HCT116 (cell line): ENCODE data around the gene WDPCP. TPM values are rescaled to one million over a fixed set of nuclear protein-coding genes. Genes with fewer than 3 reads are reported as not detected.

Source experiments
- ATAC-seq: fragments of 200-7000 bp; cut with Tn5 transposase; 2 replicates; pipeline ENCODE4 v1.9.1; 2020; ENCODE audit warnings: mild to moderate bottlenecking, moderate library complexity
- BruUV-seq: library from RNA; stranded (reverse); fragments of 400-500 nt; replicated peaks from 2 replicates; lab custom pipeline; 2021; lab: Mats Ljungman, UMichigan
- CTCF ChIA-PET: fragments of 300-600 bp; sonication (Branson Sonifier 250); formaldehyde crosslinking; loops from one replicate; lab custom pipeline; 2021; ENCODE audit warnings: antibody characterized with exemption; lab: Charles Lee
- POLR2A ChIA-PET: fragments of 300-600, 350-600 bp; sonication (Branson Sonifier 250); formaldehyde crosslinking; loops from one replicate; lab custom pipeline; 2021; ENCODE audit warnings: antibody characterized with exemption; lab: Charles Lee
- RAD21 ChIA-PET, 2 experiments: fragments of 300-600 bp; sonication (Branson Sonifier 250); formaldehyde crosslinking; loops; one replicate each; lab custom pipeline; 2023; ENCODE audit warnings: low total read pairs in 2 of 2; ENCODE audit not compliant: uncharacterized antibody in 2 of 2, unreplicated experiment in 2 of 2, low non-redundant PET in 1 of 2; lab: Charles Lee
- DNase-seq: peaks from one replicate; pipeline ENCODE4 v3.0.0-alpha.2; 2010; ENCODE audit warnings: low read depth, low spot score
- H2AFZ ChIP-seq: fragments of 200-600 bp; shearing (Covaris generic), sonication (generic); 2 replicates; pipeline ENCODE4 v1.6.1; 2017; ENCODE audit warnings: low read depth, mixed run types, mixed read lengths, antibody characterized with exemption, low read length; ENCODE audit not compliant: poor library complexity, severe bottlenecking
- H3K27ac ChIP-seq: 2 replicates; pipeline ENCODE4 v1.5.1; 2012; ENCODE audit warnings: low read depth, low read length
- H3K27me3 ChIP-seq: fragments of 200-600 bp; sonication (generic); 2 replicates; pipeline ENCODE4 v1.6.1; 2016; ENCODE audit warnings: mixed run types, low read length, mixed read lengths; ENCODE audit not compliant: insufficient read depth
- H3K36me3 ChIP-seq, 2 experiments: fragments of 200-500 bp in 1 of 2; fragments of 200-600 bp in 1 of 2; sonication (Bioruptor generic) in 1 of 2; sonication (generic) in 1 of 2; 2 replicates each; pipeline versions ENCODE4 v1.5.1 to v1.6.1; 2014 to 2016; ENCODE audit warnings: low read length in 2 of 2, inconsistent platforms in 1 of 2, mixed read lengths in 1 of 2, mixed run types in 1 of 2; ENCODE audit not compliant: insufficient read depth in 2 of 2, control insufficient read depth in 1 of 2
- H3K4me1 ChIP-seq, 2 experiments: fragments of 200-600 bp in 1 of 2; sonication (generic) in 1 of 2; 2 replicates each; pipeline versions ENCODE4 v1.5.1 to v1.6.1; 2012 to 2017; ENCODE audit warnings: low read length in 2 of 2, inconsistent platforms in 1 of 2, mild to moderate bottlenecking in 1 of 2, mixed read lengths in 1 of 2, mixed run types in 1 of 2, moderate library complexity in 1 of 2; ENCODE audit not compliant: insufficient read depth in 2 of 2, control insufficient read depth in 1 of 2
- H3K4me2 ChIP-seq: fragments of 200-600 bp; sonication (generic); 2 replicates; pipeline ENCODE4 v1.6.1; 2017; ENCODE audit warnings: mixed run types, low read length, mixed read lengths
- H3K4me3 ChIP-seq, 2 experiments: fragments of 200-600 bp in 1 of 2; sonication (generic) in 1 of 2; replicated peaks in 1 of 2; 2 replicates each; pipeline ENCODE4 v1.5.1; 2011 to 2016; ENCODE audit warnings: low read length in 2 of 2, control low read depth in 1 of 2, low read depth in 1 of 2, mild to moderate bottlenecking in 1 of 2, mixed read lengths in 1 of 2, mixed run types in 1 of 2
- H3K79me2 ChIP-seq: fragments of 200-600 bp; sonication (generic); 2 replicates; pipeline ENCODE4 v1.6.1; 2017; ENCODE audit warnings: mild to moderate bottlenecking, mixed run types, low read length, moderate library complexity, mixed read lengths; ENCODE audit not compliant: insufficient read depth
- H3K9ac ChIP-seq: fragments of 200-600 bp; sonication (generic); 2 replicates; pipeline ENCODE4 v1.6.1; 2016; ENCODE audit warnings: low read length, mixed read lengths
- H3K9me2 ChIP-seq: fragments of 200-600 bp; sonication (generic), shearing (Covaris generic); 2 replicates; pipeline ENCODE4 v1.6.1; 2017; ENCODE audit warnings: mixed run types, mild to moderate bottlenecking, moderate library complexity; ENCODE audit not compliant: insufficient read depth
- H3K9me3 ChIP-seq, 2 experiments: fragments of 200-500 bp in 1 of 2; fragments of 200-600 bp in 1 of 2; sonication (Bioruptor generic) in 1 of 2; sonication (generic) in 1 of 2; 2 replicates each; pipeline ENCODE4 v1.6.1; 2014 to 2017; ENCODE audit warnings: low read length in 2 of 2, mixed read lengths in 2 of 2, inconsistent platforms in 1 of 2, low read depth in 1 of 2, mild to moderate bottlenecking in 1 of 2, mixed run types in 1 of 2, moderate library complexity in 1 of 2; ENCODE audit not compliant: control insufficient read depth in 1 of 2, insufficient read depth in 1 of 2
- H4K20me1 ChIP-seq: fragments of 200-600 bp; sonication (generic), shearing (Covaris generic); 2 replicates; pipeline ENCODE4 v1.6.1; 2017; ENCODE audit warnings: mixed run types, mild to moderate bottlenecking, moderate library complexity; ENCODE audit not compliant: insufficient read depth
- CEBPB ChIP-seq: IDR thresholded peaks from 2 replicates; pipeline ENCODE4 v1.6.1; 2012; ENCODE audit warnings: low read depth
- EGR1 ChIP-seq: IDR thresholded peaks from 2 replicates; pipeline ENCODE4 v1.6.1; 2012; ENCODE audit warnings: low read depth
- EZH2phosphoT487 ChIP-seq: fragments of 200-600 bp; IDR thresholded peaks from 2 replicates; pipeline ENCODE4 v1.6.1; 2018; ENCODE audit warnings: antibody characterized with exemption, borderline replicate concordance
- RAD21 ChIP-seq: IDR thresholded peaks from 2 replicates; pipeline ENCODE4 v1.6.1; 2012; ENCODE audit warnings: low read depth, mild to moderate bottlenecking
- SIN3A ChIP-seq: IDR thresholded peaks from 2 replicates; pipeline ENCODE4 v1.6.1; 2012; ENCODE audit warnings: low read depth
- SP1 ChIP-seq: IDR thresholded peaks from 2 replicates; pipeline ENCODE4 v1.6.1; 2012; ENCODE audit warnings: low read depth
- TCF7L2 ChIP-seq: IDR thresholded peaks from 2 replicates; pipeline ENCODE4 v1.7.0; 2011; ENCODE audit warnings: borderline replicate concordance, inconsistent platforms; ENCODE audit not compliant: insufficient read depth, insufficient read length; ENCODE audit errors: extremely low read depth
- YY1 ChIP-seq: IDR thresholded peaks from 2 replicates; pipeline ENCODE4 v1.6.1; 2011; ENCODE audit warnings: low read length, low read depth, moderate library complexity, mild to moderate bottlenecking; ENCODE audit not compliant: insufficient replicate concordance; ENCODE audit errors: extremely low read depth
- intact Hi-C: fragments of 100-400 bp; cut with micrococcal nuclease; formaldehyde crosslinking; loops from 2 replicates; pipeline ENCODE4 v1.10.0; 2022
- total RNA-seq: library from RNA; stranded (reverse); gene quantifications from one replicate; pipeline ENCODE4 v1.2.1, GENCODE V29; 2021; ENCODE audit not compliant: unreplicated experiment
- TF ChIP-seq, protein P1 (sequence below): IDR thresholded peaks from 2 replicates; pipeline ENCODE4 v1.6.1; 2012
- TF ChIP-seq, protein P2 (sequence below): IDR thresholded peaks from 2 replicates; pipeline ENCODE4 v1.6.1; 2012; ENCODE audit warnings: low read depth

WDPCP gene
- total RNA-seq, 1 experiment from 2014 or later: 4.1 TPM

GRCh38 chr2:63283273-63283672 is 305.0 kb downstream of the WDPCP start (continued):
- TF ChIP-seq EZH2phosphoT487 (no peak), SP1 (no peak), YY1 (no peak), SIN3A (no peak)
- TF ChIP-seq, protein P1, sequence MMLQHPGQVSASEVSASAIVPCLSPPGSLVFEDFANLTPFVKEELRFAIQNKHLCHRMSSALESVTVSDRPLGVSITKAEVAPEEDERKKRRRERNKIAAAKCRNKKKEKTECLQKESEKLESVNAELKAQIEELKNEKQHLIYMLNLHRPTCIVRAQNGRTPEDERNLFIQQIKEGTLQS: no peak
- TF ChIP-seq, all 23 proteins: peak for 0

- Histone ChIP-seq H4K20me1 (no peaks in the 10 kb centered on the region), H3K4me1 (no peaks in the 10 kb centered on the region), H2AFZ (no peak overlapping the region), H3K27me3 (no peaks in the 10 kb centered on the region), H3K4me2 (no peak overlapping the region), H3K27ac (no peak overlapping the region), H3K79me2 (no peaks in the 10 kb centered on the region), H3K36me3 (no peaks in the 10 kb centered on the region), H3K9ac (no peak overlapping the region), H3K9me3 (0 out of 4 replicates have a peak, but pooled peaks cover 0 to 4% of the 10 kb centered on the region in 2 experiments), H3K9me2 (no peaks in the 10 kb centered on the region), H3K4me3 (no peak overlapping the region)
- no TSS peak for BruUV-seq
- ChIA-PET CTCF (no interaction called here), RAD21 (no interaction called here), POLR2A (no interaction called here)
- TF ChIP-seq, protein P2, sequence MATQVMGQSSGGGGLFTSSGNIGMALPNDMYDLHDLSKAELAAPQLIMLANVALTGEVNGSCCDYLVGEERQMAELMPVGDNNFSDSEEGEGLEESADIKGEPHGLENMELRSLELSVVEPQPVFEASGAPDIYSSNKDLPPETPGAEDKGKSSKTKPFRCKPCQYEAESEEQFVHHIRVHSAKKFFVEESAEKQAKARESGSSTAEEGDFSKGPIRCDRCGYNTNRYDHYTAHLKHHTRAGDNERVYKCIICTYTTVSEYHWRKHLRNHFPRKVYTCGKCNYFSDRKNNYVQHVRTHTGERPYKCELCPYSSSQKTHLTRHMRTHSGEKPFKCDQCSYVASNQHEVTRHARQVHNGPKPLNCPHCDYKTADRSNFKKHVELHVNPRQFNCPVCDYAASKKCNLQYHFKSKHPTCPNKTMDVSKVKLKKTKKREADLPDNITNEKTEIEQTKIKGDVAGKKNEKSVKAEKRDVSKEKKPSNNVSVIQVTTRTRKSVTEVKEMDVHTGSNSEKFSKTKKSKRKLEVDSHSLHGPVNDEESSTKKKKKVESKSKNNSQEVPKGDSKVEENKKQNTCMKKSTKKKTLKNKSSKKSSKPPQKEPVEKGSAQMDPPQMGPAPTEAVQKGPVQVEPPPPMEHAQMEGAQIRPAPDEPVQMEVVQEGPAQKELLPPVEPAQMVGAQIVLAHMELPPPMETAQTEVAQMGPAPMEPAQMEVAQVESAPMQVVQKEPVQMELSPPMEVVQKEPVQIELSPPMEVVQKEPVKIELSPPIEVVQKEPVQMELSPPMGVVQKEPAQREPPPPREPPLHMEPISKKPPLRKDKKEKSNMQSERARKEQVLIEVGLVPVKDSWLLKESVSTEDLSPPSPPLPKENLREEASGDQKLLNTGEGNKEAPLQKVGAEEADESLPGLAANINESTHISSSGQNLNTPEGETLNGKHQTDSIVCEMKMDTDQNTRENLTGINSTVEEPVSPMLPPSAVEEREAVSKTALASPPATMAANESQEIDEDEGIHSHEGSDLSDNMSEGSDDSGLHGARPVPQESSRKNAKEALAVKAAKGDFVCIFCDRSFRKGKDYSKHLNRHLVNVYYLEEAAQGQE: no peak
- TF ChIP-seq RAD21: no peak
- TF ChIP-seq, protein P1: no peak
- TF ChIP-seq TCF7L2: no peak
- TF ChIP-seq EZH2phosphoT487: no peak
- no peak for TF ChIP-seq EGR1
- TF ChIP-seq CEBPB: no peak
- DNase-seq (no peak), ATAC-seq (no peak)
- intact Hi-C loops: no loop called here
These were observed 315.7 kb downstream of the WDPCP start for GRCh38 chr2:63272560-63272959.
